Measurements from ENCODE around the gene TIAM2.

The TIAM2 gene

GRCh38 chr6:155103816-155104366 is 108.8 kb downstream of the TIAM2 start:
- H3K9ac ChIP-seq (ENCODE audit: low read length): no peak overlapping the region
- H2BK5ac ChIP-seq (ENCODE audit: low read depth, low read length, poor library complexity): no peak overlapping the region
- H2BK120ac ChIP-seq (ENCODE audit: insufficient read depth, low read length, poor library complexity): no peak overlapping the region
- H3K18ac ChIP-seq (ENCODE audit: low read length): no peak overlapping the region
- no CpG with 5 or more reads among the region's 5 CpGs for WGBS (ENCODE audit: extremely low coverage, insufficient coverage, insufficient read length)
- no peaks in the 10 kb centered on the region for H3K79me2 ChIP-seq (ENCODE audit: control insufficient read depth, insufficient read depth, low read length, poor library complexity)
- no peak overlapping the region for H2AK5ac ChIP-seq (ENCODE audit: low read length)
- H3K4me3 ChIP-seq (ENCODE audit: low read depth, low read length): no peak overlapping the region
- no peak overlapping the region for H4K8ac ChIP-seq (ENCODE audit: low read depth, low read length)
- no peak overlapping the region for H3K23ac ChIP-seq (ENCODE audit: low read length)
- no peaks in the 10 kb centered on the region for H3K36me3 ChIP-seq (ENCODE audit: control insufficient read depth in 1 of 2, insufficient read depth in 2 of 2, low read length in 2 of 2)
- no peaks in the 10 kb centered on the region for H3K9me3 ChIP-seq (ENCODE audit: insufficient read depth, low read depth, low read length)
- no peak overlapping the region for H3K27ac ChIP-seq (ENCODE audit: low read depth, low read length)
- H2BK12ac ChIP-seq (ENCODE audit: low read length): no peak overlapping the region
- H4K91ac ChIP-seq (ENCODE audit: low read depth, low read length): no peak overlapping the region
- H3K27me3 ChIP-seq (ENCODE audit: insufficient read depth, low read length): no peaks in the 10 kb centered on the region
- no peaks in the 10 kb centered on the region for H3K79me1 ChIP-seq (ENCODE audit: low read length)
- no peak overlapping the region for H3K4me2 ChIP-seq (ENCODE audit: low read length)
- no peak for DNase-seq
- H2AFZ ChIP-seq (ENCODE audit: insufficient read depth, low read length, poor library complexity): no peak overlapping the region
- H3K14ac ChIP-seq (ENCODE audit: low read length): no peak overlapping the region
- peaks cover 0 to 2% of the 10 kb centered on the region in 2 experiments for H3K4me1 ChIP-seq (ENCODE audit: control insufficient read depth in 1 of 2, insufficient read depth in 2 of 2, low read length in 2 of 2)
- H3K4ac ChIP-seq (ENCODE audit: low read depth, low read length): no peak overlapping the region
- no peak overlapping the region for H4K12ac ChIP-seq (ENCODE audit: low read depth, low read length)

GRCh38 chr6:155106456-155107115 is 111.5 kb downstream of the TIAM2 start:
- Histone ChIP-seq H3K9ac (ENCODE audit: low read length) (no peak overlapping the region), H2AK5ac (ENCODE audit: low read length) (no peak overlapping the region), H3K4me1 (ENCODE audit: control insufficient read depth in 1 of 2, insufficient read depth in 2 of 2, low read length in 2 of 2) (peaks cover 0 to 2% of the 10 kb centered on the region in 2 experiments), H4K8ac (ENCODE audit: low read depth, low read length) (no peak overlapping the region), H3K79me1 (ENCODE audit: low read length) (no peaks in the 10 kb centered on the region), H4K91ac (ENCODE audit: low read depth, low read length) (no peak overlapping the region), H2AFZ (ENCODE audit: insufficient read depth, low read length, poor library complexity) (no peak overlapping the region), H3K27ac (ENCODE audit: low read depth, low read length) (no peak overlapping the region), H3K4me3 (ENCODE audit: low read depth, low read length) (no peak overlapping the region), H2BK120ac (ENCODE audit: insufficient read depth, low read length, poor library complexity) (no peak overlapping the region), H3K79me2 (ENCODE audit: control insufficient read depth, insufficient read depth, low read length, poor library complexity) (no peaks in the 10 kb centered on the region), H2BK12ac (ENCODE audit: low read length) (no peak overlapping the region), H3K18ac (ENCODE audit: low read length) (no peak overlapping the region), H3K4me2 (ENCODE audit: low read length) (no peak overlapping the region), H4K12ac (ENCODE audit: low read depth, low read length) (no peak overlapping the region), H3K14ac (ENCODE audit: low read length) (no peak overlapping the region), H3K9me3 (ENCODE audit: insufficient read depth, low read depth, low read length) (no peaks in the 10 kb centered on the region), H2BK5ac (ENCODE audit: low read depth, low read length, poor library complexity) (no peak overlapping the region), H3K23ac (ENCODE audit: low read length) (no peak overlapping the region), H3K27me3 (ENCODE audit: insufficient read depth, low read length) (no peaks in the 10 kb centered on the region), H3K36me3 (ENCODE audit: control insufficient read depth in 1 of 2, insufficient read depth in 2 of 2, low read length in 2 of 2) (no peaks in the 10 kb centered on the region), H3K4ac (ENCODE audit: low read depth, low read length) (no peak overlapping the region)
- WGBS (ENCODE audit: extremely low coverage, insufficient coverage, insufficient read length): no CpG with 5 or more reads among the region's 8 CpGs
- DNase-seq: no peak

GRCh38 chr6:155107432-155108069 is 112.4 kb downstream of the TIAM2 start:
- Histone ChIP-seq H4K91ac (ENCODE audit: low read depth, low read length) (no peak overlapping the region), H3K36me3 (ENCODE audit: control insufficient read depth in 1 of 2, insufficient read depth in 2 of 2, low read length in 2 of 2) (no peaks in the 10 kb centered on the region), H3K4ac (ENCODE audit: low read depth, low read length) (no peak overlapping the region), H3K18ac (ENCODE audit: low read length) (no peak overlapping the region), H2BK120ac (ENCODE audit: insufficient read depth, low read length, poor library complexity) (no peak overlapping the region), H2BK5ac (ENCODE audit: low read depth, low read length, poor library complexity) (no peak overlapping the region), H2BK12ac (ENCODE audit: low read length) (no peak overlapping the region), H3K27me3 (ENCODE audit: insufficient read depth, low read length) (no peaks in the 10 kb centered on the region), H3K4me3 (ENCODE audit: low read depth, low read length) (no peak overlapping the region), H3K23ac (ENCODE audit: low read length) (no peak overlapping the region), H2AFZ (ENCODE audit: insufficient read depth, low read length, poor library complexity) (no peak overlapping the region), H3K79me1 (ENCODE audit: low read length) (no peaks in the 10 kb centered on the region), H3K79me2 (ENCODE audit: control insufficient read depth, insufficient read depth, low read length, poor library complexity) (no peaks in the 10 kb centered on the region), H3K4me2 (ENCODE audit: low read length) (no peak overlapping the region), H4K12ac (ENCODE audit: low read depth, low read length) (no peak overlapping the region), H3K4me1 (ENCODE audit: control insufficient read depth in 1 of 2, insufficient read depth in 2 of 2, low read length in 2 of 2) (peaks cover 0 to 2% of the 10 kb centered on the region in 2 experiments), H3K27ac (ENCODE audit: low read depth, low read length) (no peak overlapping the region), H4K8ac (ENCODE audit: low read depth, low read length) (no peak overlapping the region), H3K9me3 (ENCODE audit: insufficient read depth, low read depth, low read length) (no peaks in the 10 kb centered on the region), H3K14ac (ENCODE audit: low read length) (no peak overlapping the region), H3K9ac (ENCODE audit: low read length) (no peak overlapping the region), H2AK5ac (ENCODE audit: low read length) (no peak overlapping the region)
- WGBS (ENCODE audit: extremely low coverage, insufficient coverage, insufficient read length): no CpG with 5 or more reads among the region's 7 CpGs
- DNase-seq: no peak

- H2BK12ac ChIP-seq (ENCODE audit: low read length): no peak overlapping the region
- no CpG with 5 or more reads among the region's 11 CpGs for WGBS (ENCODE audit: extremely low coverage, insufficient coverage, insufficient read length)
- no peak overlapping the region for H3K18ac ChIP-seq (ENCODE audit: low read length)
- no peak overlapping the region for H4K8ac ChIP-seq (ENCODE audit: low read depth, low read length)
- no peak overlapping the region for H3K27ac ChIP-seq (ENCODE audit: low read depth, low read length)
- H3K36me3 ChIP-seq (ENCODE audit: control insufficient read depth in 1 of 2, insufficient read depth in 2 of 2, low read length in 2 of 2): no peaks in the 10 kb centered on the region
- H2AK5ac ChIP-seq (ENCODE audit: low read length): no peak overlapping the region
- no peak overlapping the region for H3K23ac ChIP-seq (ENCODE audit: low read length)
- H3K9ac ChIP-seq (ENCODE audit: low read length): no peak overlapping the region
- H2AFZ ChIP-seq (ENCODE audit: insufficient read depth, low read length, poor library complexity): no peak overlapping the region
- H4K91ac ChIP-seq (ENCODE audit: low read depth, low read length): no peak overlapping the region
- no peak for DNase-seq
- H3K4ac ChIP-seq (ENCODE audit: low read depth, low read length): no peak overlapping the region
- H3K4me1 ChIP-seq (ENCODE audit: control insufficient read depth in 1 of 2, insufficient read depth in 2 of 2, low read length in 2 of 2): peaks cover 0 to 2% of the 10 kb centered on the region in 2 experiments
- H2BK5ac ChIP-seq (ENCODE audit: low read depth, low read length, poor library complexity): no peak overlapping the region
- H4K12ac ChIP-seq (ENCODE audit: low read depth, low read length): no peak overlapping the region
- H3K9me3 ChIP-seq (ENCODE audit: insufficient read depth, low read depth, low read length): no peaks in the 10 kb centered on the region
- no peaks in the 10 kb centered on the region for H3K27me3 ChIP-seq (ENCODE audit: insufficient read depth, low read length)
- H2BK120ac ChIP-seq (ENCODE audit: insufficient read depth, low read length, poor library complexity): no peak overlapping the region
- H3K79me2 ChIP-seq (ENCODE audit: control insufficient read depth, insufficient read depth, low read length, poor library complexity): no peaks in the 10 kb centered on the region
- H3K4me3 ChIP-seq (ENCODE audit: low read depth, low read length): no peak overlapping the region
- H3K79me1 ChIP-seq (ENCODE audit: low read length): no peaks in the 10 kb centered on the region
- H3K14ac ChIP-seq (ENCODE audit: low read length): no peak overlapping the region
- H3K4me2 ChIP-seq (ENCODE audit: low read length): no peak overlapping the region
Observed at GRCh38 chr6:155108070-155108820, 113.1 kb downstream of the TIAM2 start.

All from trophoblast cell (in vitro differentiated cells and primary cell).